ENCODE data around the gene CYB561A3. TPM values are rescaled to one million over a fixed set of nuclear protein-coding genes. Genes with fewer than 3 reads are reported as not detected.
A peak's percentile ranks its signal among the peaks of the same experiment; 100 is the strongest.

CYB561A3 gene
- total RNA-seq, 1 experiment from 2014 or later, result 34.9 TPM

GRCh38 chr11:61367406-61367805 is 5.7 kb upstream of the CYB561A3 start:
- no TSS peak for BruUV-seq (replicated peaks)

GRCh38 chr11:61364012-61364675 is 2.5 kb upstream of the CYB561A3 start:
- H3K4me1 Mint-ChIP-seq (ENCODE audit: low read depth, unreplicated experiment), result no peaks in the 10 kb centered on the region
- H3K4me3 Mint-ChIP-seq (ENCODE audit: unreplicated experiment), result peak overlapping the region; percentile 87
- intact Hi-C loops (cut with micrococcal nuclease; ENCODE audit: unreplicated experiment), result no loop called here
- ChIA-PET POLR2A (no interaction called here), CTCF (interaction anchor here (0.6 to 5.2 kb wide), 2 partner anchors 28 to 534 kb away, joined by 3 to 41 read pairs; no protein-coding TSS in a partner anchor)
- peaks cover 74% of the 10 kb centered on the region for H3K36me3 Mint-ChIP-seq (ENCODE audit: insufficient read depth, unreplicated experiment)
- no peak for DNase-seq
- Histone ChIP-seq H3K4me1 (0 out of 2 replicates have a peak, but pooled peaks cover 3% of the 10 kb centered on the region), H3K4me3 (ENCODE audit: low read depth, low read length) (no peak overlapping the region), H3K27me3 (replicated peaks; ENCODE audit: control insufficient read depth, insufficient read depth, low read length) (no peaks in the 10 kb centered on the region), H3K9me3 (no peaks in the 10 kb centered on the region), H3K36me3 (ENCODE audit: control insufficient read depth, insufficient read depth, low read length) (peaks cover 3% of the 10 kb centered on the region; the same call in 1 of the 2 replicates)
- H3K27me3 Mint-ChIP-seq (ENCODE audit: insufficient read depth, unreplicated experiment), result no peaks in the 10 kb centered on the region
- peak overlapping the region; percentile 93 for H3K27ac Mint-ChIP-seq (ENCODE audit: unreplicated experiment)
- no peaks in the 10 kb centered on the region for H3K9me3 Mint-ChIP-seq (ENCODE audit: unreplicated experiment)
- BruUV-seq (replicated peaks), result no TSS peak
- TF ChIP-seq CTCF (IDR thresholded peaks at IDR 0.05; ENCODE audit: insufficient read depth in 1 of 2, low read depth in 1 of 2, low read length in 1 of 2, severe bottlenecking in 1 of 2, unreplicated experiment in 1 of 2), result no peak

More at GRCh38 chr11:61367406-61367805, 5.7 kb upstream of the CYB561A3 start:
- H3K4me3 Mint-ChIP-seq (ENCODE audit: unreplicated experiment), result no peak overlapping the region
- H3K27me3 ChIP-seq (replicated peaks; ENCODE audit: control insufficient read depth, insufficient read depth, low read length), result no peaks in the 10 kb centered on the region
- no peak for DNase-seq
- H3K36me3 ChIP-seq (ENCODE audit: control insufficient read depth, insufficient read depth, low read length), result peaks cover 3% of the 10 kb centered on the region; the same call in 1 of the 2 replicates
- no peaks in the 10 kb centered on the region for H3K4me1 ChIP-seq
- no peak overlapping the region for H3K27ac Mint-ChIP-seq (ENCODE audit: unreplicated experiment)
- peaks cover 92% of the 10 kb centered on the region for H3K36me3 Mint-ChIP-seq (ENCODE audit: insufficient read depth, unreplicated experiment)
- ChIA-PET POLR2A (interaction anchor here (0.6 kb wide), 1 partner anchor 31 kb away, joined by 8 read pairs; no protein-coding TSS in a partner anchor), CTCF (no interaction called here)
- TF ChIP-seq CTCF (IDR thresholded peaks at IDR 0.05; ENCODE audit: insufficient read depth in 1 of 2, low read depth in 1 of 2, low read length in 1 of 2, severe bottlenecking in 1 of 2, unreplicated experiment in 1 of 2), result no peak
- intact Hi-C loops (cut with micrococcal nuclease; ENCODE audit: unreplicated experiment), result no loop called here
- H3K27me3 Mint-ChIP-seq (ENCODE audit: insufficient read depth, unreplicated experiment), result no peaks in the 10 kb centered on the region
- no peaks in the 10 kb centered on the region for H3K9me3 Mint-ChIP-seq (ENCODE audit: unreplicated experiment)
- no peaks in the 10 kb centered on the region for H3K4me1 Mint-ChIP-seq (ENCODE audit: low read depth, unreplicated experiment)
- H3K9me3 ChIP-seq, result no peaks in the 10 kb centered on the region
- H3K4me3 ChIP-seq (ENCODE audit: low read depth, low read length), result no peak overlapping the region

- Histone ChIP-seq H3K4me3 (ENCODE audit: low read depth, low read length) (peak overlapping the region; percentile 72), H3K36me3 (ENCODE audit: control insufficient read depth, insufficient read depth, low read length) (peaks cover 3% of the 10 kb centered on the region; the same call in 1 of the 2 replicates), H3K4me1 (0 out of 2 replicates have a peak, but pooled peaks cover 3% of the 10 kb centered on the region), H3K9me3 (no peaks in the 10 kb centered on the region), H3K27me3 (replicated peaks; ENCODE audit: control insufficient read depth, insufficient read depth, low read length) (no peaks in the 10 kb centered on the region)
- peak in 1 of 2 experiments; percentile 39 for DNase-seq
- BruUV-seq (replicated peaks), result TSS peak; percentile 81
- CTCF ChIA-PET, result interaction anchor here (0.6 to 5.2 kb wide), 6 partner anchors 23 to 67 kb away, joined by 3 to 41 read pairs (median 6); partner anchors contain the start of genes CPSF7, SDHAF2 and TMEM216
- intact Hi-C loops (cut with micrococcal nuclease; ENCODE audit: unreplicated experiment), result loop anchor here (1.0 kb wide), 3 partner anchors 23 to 30 kb away; partner anchors contain the start of genes DDB1, TKFC and TMEM216
- POLR2A ChIA-PET, result interaction anchor here (0.5 to 2.7 kb wide), 15 partner anchors 16 to 1797 kb away, joined by 3 to 22 read pairs (median 7); partner anchors contain the start of genes CPSF7, DDB1, SDHAF2 and TKFC
- Mint-ChIP-seq H3K4me1 (ENCODE audit: low read depth, unreplicated experiment) (no peaks in the 10 kb centered on the region), H3K9me3 (ENCODE audit: unreplicated experiment) (no peaks in the 10 kb centered on the region), H3K4me3 (ENCODE audit: unreplicated experiment) (peak overlapping the region; percentile 87), H3K27me3 (ENCODE audit: insufficient read depth, unreplicated experiment) (no peaks in the 10 kb centered on the region), H3K27ac (ENCODE audit: unreplicated experiment) (peak overlapping the region; percentile 93), H3K36me3 (ENCODE audit: insufficient read depth, unreplicated experiment) (peaks cover 57% of the 10 kb centered on the region)
- TF ChIP-seq CTCF (IDR thresholded peaks at IDR 0.05; ENCODE audit: insufficient read depth in 1 of 2, low read depth in 1 of 2, low read length in 1 of 2, severe bottlenecking in 1 of 2, unreplicated experiment in 1 of 2), result no peak
Measured at GRCh38 chr11:61362542-61362875, 827 bp upstream of the CYB561A3 start.
